Smooth muscle cell (in vitro differentiated cells): ENCODE results near the gene LTA4H. TPM values are rescaled to one million over a fixed set of nuclear protein-coding genes. Genes with fewer than 3 reads are reported as not detected.

Experiments used
- DNase-seq: peaks from one replicate; lab custom pipeline; 2025; ENCODE audit not compliant: unreplicated experiment; lab: John Stamatoyannopoulos, UW
- H2AFZ ChIP-seq: fragments of 200-600 bp; sonication (generic); 2 replicates; pipeline ENCODE4 v1.6.0; 2016; ENCODE audit warnings: antibody characterized with exemption, low read depth, mild to moderate bottlenecking
- H3F3A ChIP-seq: fragments of 200-600 bp; sonication (generic); 2 replicates; pipeline ENCODE4 v1.6.0; 2017; ENCODE audit warnings: antibody characterized with exemption, low read depth
- H3K27ac ChIP-seq: fragments of 200-600 bp; sonication (generic); 2 replicates; pipeline ENCODE4 v1.5.1; 2016; ENCODE audit warnings: low read depth, mild to moderate bottlenecking
- H3K27me3 ChIP-seq: fragments of 200-600 bp; sonication (generic); 2 replicates; pipeline ENCODE4 v1.6.1; 2016; ENCODE audit warnings: low read depth, mild to moderate bottlenecking
- H3K36me3 ChIP-seq: fragments of 200-600 bp; sonication (generic); 2 replicates; pipeline ENCODE4 v1.5.1; 2016; ENCODE audit warnings: low read depth
- H3K4me1 ChIP-seq: fragments of 200-600 bp; sonication (generic); 2 replicates; pipeline ENCODE4 v1.5.1; 2016; ENCODE audit warnings: low read depth
- H3K4me2 ChIP-seq: fragments of 200-600 bp; sonication (generic); 2 replicates; pipeline ENCODE4 v1.6.0; 2016; ENCODE audit warnings: mild to moderate bottlenecking
- H3K4me3 ChIP-seq: fragments of 200-600 bp; sonication (generic); 2 replicates; pipeline ENCODE4 v1.5.1; 2016; ENCODE audit warnings: mild to moderate bottlenecking
- H3K79me2 ChIP-seq: fragments of 200-600 bp; sonication (generic); 2 replicates; pipeline ENCODE4 v1.6.0; 2016; ENCODE audit warnings: low read depth, mild to moderate bottlenecking
- H3K9ac ChIP-seq: fragments of 200-600 bp; sonication (generic); 2 replicates; pipeline ENCODE4 v1.6.0; 2016; ENCODE audit warnings: low read depth
- H3K9me3 ChIP-seq: fragments of 200-600 bp; sonication (generic); replicated peaks from 2 replicates; pipeline ENCODE4 v1.5.1; 2016; ENCODE audit warnings: low read depth
- H4K20me1 ChIP-seq: fragments of 200-600 bp; sonication (generic); 2 replicates; pipeline ENCODE4 v1.6.0; 2016; ENCODE audit warnings: low read depth
- CTCF ChIP-seq: fragments of 200-600 bp; sonication (generic); IDR thresholded peaks from 2 replicates; pipeline ENCODE4 v1.5.1; 2017; ENCODE audit warnings: borderline replicate concordance, mild to moderate bottlenecking, antibody characterized with exemption; ENCODE audit not compliant: insufficient read depth, poor library complexity, severe bottlenecking
- WGBS: methylation state at CpG from one replicate; pipeline ENCODE4 v1.1.7; 2016; ENCODE audit warnings: low lambda C conversion rate; 5-methylcytosine and 5-hydroxymethylcytosine counted together
- polyA plus RNA-seq: library from polyadenylated mRNA; unstranded; fragments of >200 nt; fragmentation: Nextera tagmentation; extraction: Ambion mirVana; gene quantifications from 2 replicates; pipeline ENCODE4 v1.2.1, GENCODE V29; 2016
- total RNA-seq: library from RNA; depleted of rRNA; stranded (reverse); fragments of >200 nt; gene quantifications from 2 replicates; pipeline ENCODE4 v1.2.3, GENCODE V29; 2014

Gene LTA4H
- total and polyA plus RNA-seq, 2 experiments from 2014 or later, result 33.9 to 74.4 TPM

GRCh38 chr12:96025518-96025917, 9.9 kb downstream of the LTA4H start:
- H3K36me3 ChIP-seq, result peaks cover 9% of the 10 kb centered on the region
- no peaks in the 10 kb centered on the region for H3K9me3 ChIP-seq
- no peak overlapping the region for H2AFZ ChIP-seq
- no peak for DNase-seq
- H3K27ac ChIP-seq, result no peak overlapping the region
- no peak overlapping the region for H3K9ac ChIP-seq
- H4K20me1 ChIP-seq, result peaks cover 5% of the 10 kb centered on the region
- no peak overlapping the region for H3K4me2 ChIP-seq
- no peaks in the 10 kb centered on the region for H3F3A ChIP-seq
- H3K27me3 ChIP-seq, result no peaks in the 10 kb centered on the region
- no peak overlapping the region for H3K4me3 ChIP-seq
- TF ChIP-seq CTCF, result no peak
- 100% methylated on average over 4 of the region's 4 CpGs for WGBS
- H3K4me1 ChIP-seq, result no peaks in the 10 kb centered on the region
- H3K79me2 ChIP-seq, result no peaks in the 10 kb centered on the region

GRCh38 chr12:96020314-96021003, 14.9 kb downstream of the LTA4H start:
- no peaks in the 10 kb centered on the region for H3F3A ChIP-seq
- no peaks in the 10 kb centered on the region for H3K9me3 ChIP-seq
- no peak overlapping the region for H3K4me3 ChIP-seq
- no peak overlapping the region for H2AFZ ChIP-seq
- no peaks in the 10 kb centered on the region for H3K27me3 ChIP-seq
- H3K4me1 ChIP-seq, result no peaks in the 10 kb centered on the region
- H3K79me2 ChIP-seq, result no peaks in the 10 kb centered on the region
- no peak for DNase-seq
- H3K4me2 ChIP-seq, result no peak overlapping the region
- WGBS, result 96% methylated on average over 3 of the region's 3 CpGs
- H3K9ac ChIP-seq, result no peak overlapping the region
- no peak overlapping the region for H3K27ac ChIP-seq
- H4K20me1 ChIP-seq, result no peaks in the 10 kb centered on the region
- no peak for TF ChIP-seq CTCF
- H3K36me3 ChIP-seq, result peaks cover 9% of the 10 kb centered on the region

GRCh38 chr12:96015672-96016071, 19.7 kb downstream of the LTA4H start:
- H3K9ac ChIP-seq, result no peak overlapping the region
- H3K4me2 ChIP-seq, result no peak overlapping the region
- H3K27me3 ChIP-seq, result no peaks in the 10 kb centered on the region
- H3K79me2 ChIP-seq, result no peaks in the 10 kb centered on the region
- H2AFZ ChIP-seq, result no peak overlapping the region
- H3K4me1 ChIP-seq, result no peaks in the 10 kb centered on the region
- H3K27ac ChIP-seq, result no peak overlapping the region
- WGBS, result 88% methylated on average over 5 of the region's 5 CpGs
- DNase-seq, result no peak
- H3K9me3 ChIP-seq, result no peaks in the 10 kb centered on the region
- no peak for TF ChIP-seq CTCF
- no peaks in the 10 kb centered on the region for H3F3A ChIP-seq
- peaks cover 12% of the 10 kb centered on the region for H3K36me3 ChIP-seq
- H4K20me1 ChIP-seq, result no peaks in the 10 kb centered on the region
- no peak overlapping the region for H3K4me3 ChIP-seq
